Measurements from ENCODE around the gene RAX2.
A peak's percentile ranks its signal among the peaks of the same experiment; 100 is the strongest.
"Not testable (repeated sequence)": the region's sequence is repeated elsewhere in the genome, so short reads cannot be mapped to it uniquely, and the experiment has no call there.

The RAX2 gene

DNA sequence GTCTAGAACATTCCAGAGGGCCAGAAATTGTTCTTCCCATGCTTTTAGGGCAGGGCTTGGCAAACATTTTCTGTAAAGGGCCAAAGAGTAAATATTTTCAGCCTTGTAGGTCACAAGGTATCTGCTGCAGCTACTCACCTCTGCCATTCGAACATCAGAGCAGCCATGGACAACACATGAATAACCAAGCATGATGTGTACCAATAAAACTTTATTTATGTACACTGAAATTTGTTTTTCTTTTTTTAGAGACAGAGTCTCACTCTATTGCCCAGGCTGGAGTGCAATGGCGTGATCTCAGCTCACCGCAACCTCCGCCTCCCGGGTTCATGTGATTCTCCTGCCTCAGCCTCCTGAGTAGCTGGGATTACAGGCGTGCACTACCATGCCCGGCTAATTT is 14.3 kb downstream of the RAX2 start:
- not testable (repeated sequence) for DNase-seq

DNA sequence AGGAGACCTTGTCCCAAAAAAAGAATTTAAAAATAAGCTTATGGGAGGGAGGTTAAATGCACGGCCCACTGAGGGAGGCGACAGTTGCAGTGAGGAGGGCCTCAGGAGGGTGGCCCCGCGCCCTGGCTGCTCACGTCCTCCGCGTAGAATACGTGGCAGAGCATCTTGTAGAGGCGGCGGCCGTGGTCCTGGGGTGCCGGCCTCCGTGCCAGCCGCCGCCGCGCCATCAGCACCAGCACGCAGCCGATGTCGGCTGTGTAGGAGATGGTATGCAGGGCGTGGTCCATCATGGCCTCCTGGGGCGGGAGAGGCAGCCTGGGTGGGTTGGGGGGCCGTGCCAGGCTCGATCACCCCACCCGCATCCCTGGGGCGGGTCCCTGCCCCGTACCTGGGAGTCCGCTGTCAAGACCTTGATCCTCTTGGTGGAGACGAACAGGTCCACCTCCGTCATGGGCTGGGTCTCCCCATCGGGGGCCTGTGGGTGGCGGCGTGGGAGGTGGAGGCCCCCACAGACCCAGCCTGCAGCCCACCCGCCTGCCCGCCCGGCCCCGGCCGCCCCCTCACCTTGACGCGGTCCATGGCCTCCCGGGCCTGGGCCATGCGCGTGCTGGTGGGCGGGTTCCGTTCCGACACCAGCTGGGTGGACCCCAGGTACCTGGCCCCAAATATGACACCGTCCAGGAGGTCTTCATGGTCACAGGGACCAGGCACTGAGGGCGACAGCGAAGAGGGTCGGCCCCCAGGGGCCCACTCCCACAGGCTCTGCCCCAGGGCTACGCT is 18.2 kb downstream of the RAX2 start:
- no peak for DNase-seq

DNA sequence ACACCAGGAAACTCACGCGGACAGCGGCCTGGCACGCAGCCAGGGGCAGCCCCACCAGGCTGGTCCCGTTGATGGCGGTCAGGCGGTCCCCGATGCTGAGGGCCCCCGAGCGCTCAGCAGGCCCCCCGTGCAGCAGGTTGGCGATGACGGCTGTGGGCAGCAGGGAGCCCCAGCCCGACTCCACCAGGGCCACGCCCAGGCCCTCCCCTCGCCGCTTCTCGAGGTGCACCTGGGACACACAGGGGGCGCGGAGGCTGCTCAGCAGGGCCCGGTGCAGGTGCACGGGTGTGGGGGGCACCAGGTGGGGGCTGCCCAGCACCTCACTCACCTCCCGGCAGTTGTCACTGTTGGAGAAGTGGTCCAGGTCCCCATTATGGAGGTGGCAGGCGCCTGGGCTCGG is 19.5 kb downstream of the RAX2 start:
- no peak for DNase-seq

DNA sequence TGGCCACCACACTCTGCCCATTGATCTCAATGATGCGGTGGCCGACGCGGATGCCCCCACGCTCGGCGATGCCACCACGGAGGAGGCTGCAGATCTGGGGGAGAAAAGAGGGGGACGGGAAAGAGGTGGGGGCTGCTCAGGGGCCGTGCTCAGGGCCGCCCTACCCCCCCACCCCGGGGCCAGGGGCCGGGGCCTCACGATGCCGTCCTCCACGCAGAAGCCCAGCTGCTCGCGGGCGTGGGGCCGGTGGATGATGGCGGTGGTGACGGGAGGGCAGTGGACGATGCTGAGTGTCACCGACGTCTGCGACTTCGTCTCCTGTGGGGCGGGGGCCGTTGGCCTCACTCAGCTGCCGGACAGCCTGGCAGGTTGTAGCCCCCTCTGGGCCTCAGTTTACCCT is 20.8 kb downstream of the RAX2 start:
- no peak for DNase-seq

GRCh38 chr19:3750211-3750610 is 21.8 kb downstream of the RAX2 start:
- no peak for DNase-seq

DNA sequence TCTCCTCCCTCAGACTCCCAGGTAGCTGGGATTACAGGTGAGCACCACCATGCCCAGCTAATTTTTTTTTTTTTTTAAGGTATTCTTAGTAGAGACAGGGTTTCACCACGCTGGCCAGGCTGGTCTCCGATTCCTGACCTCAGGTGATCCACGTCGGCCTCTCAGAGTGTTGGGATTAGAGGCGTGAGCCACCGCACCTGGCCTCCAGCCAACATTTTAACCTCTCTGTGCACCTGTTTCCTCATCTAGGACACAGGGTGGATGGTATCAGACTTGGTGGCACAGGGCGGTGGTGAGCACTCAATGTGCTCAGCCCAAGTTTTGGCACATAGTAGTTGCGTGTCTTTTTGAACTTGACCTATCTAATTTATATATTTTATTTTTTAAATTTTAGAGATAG is 23.1 kb downstream of the RAX2 start:
- no peak for DNase-seq

DNA sequence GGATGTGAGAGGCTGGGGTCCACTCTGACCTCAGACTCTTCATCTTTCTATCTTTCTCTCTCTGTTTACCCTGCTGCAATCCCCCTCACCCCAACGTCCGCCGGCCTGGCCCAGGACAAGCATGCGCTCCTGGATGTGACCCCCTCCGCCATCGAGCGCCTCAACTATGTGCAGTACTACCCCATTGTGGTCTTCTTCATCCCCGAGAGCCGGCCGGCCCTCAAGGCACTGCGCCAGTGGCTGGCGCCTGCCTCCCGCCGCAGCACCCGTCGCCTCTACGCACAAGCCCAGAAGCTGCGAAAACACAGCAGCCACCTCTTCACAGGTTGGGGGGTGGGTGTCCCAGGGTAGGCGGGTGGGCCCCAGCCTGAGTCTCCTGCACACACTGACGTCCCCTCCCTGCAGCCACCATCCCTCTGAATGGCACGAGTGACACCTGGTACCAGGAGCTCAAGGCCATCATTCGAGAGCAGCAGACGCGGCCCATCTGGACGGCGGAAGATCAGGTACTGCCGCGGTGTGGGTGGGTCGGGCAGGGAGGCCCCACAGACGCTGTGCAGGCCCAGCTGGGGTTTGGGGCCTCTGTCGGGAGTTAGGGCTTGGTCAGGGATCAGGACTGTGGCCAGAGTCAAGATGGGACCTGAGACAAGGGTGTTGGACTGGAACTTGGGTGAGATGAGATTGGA is 25.5 kb downstream of the RAX2 start:
- DNase-seq, result no peak

DNA sequence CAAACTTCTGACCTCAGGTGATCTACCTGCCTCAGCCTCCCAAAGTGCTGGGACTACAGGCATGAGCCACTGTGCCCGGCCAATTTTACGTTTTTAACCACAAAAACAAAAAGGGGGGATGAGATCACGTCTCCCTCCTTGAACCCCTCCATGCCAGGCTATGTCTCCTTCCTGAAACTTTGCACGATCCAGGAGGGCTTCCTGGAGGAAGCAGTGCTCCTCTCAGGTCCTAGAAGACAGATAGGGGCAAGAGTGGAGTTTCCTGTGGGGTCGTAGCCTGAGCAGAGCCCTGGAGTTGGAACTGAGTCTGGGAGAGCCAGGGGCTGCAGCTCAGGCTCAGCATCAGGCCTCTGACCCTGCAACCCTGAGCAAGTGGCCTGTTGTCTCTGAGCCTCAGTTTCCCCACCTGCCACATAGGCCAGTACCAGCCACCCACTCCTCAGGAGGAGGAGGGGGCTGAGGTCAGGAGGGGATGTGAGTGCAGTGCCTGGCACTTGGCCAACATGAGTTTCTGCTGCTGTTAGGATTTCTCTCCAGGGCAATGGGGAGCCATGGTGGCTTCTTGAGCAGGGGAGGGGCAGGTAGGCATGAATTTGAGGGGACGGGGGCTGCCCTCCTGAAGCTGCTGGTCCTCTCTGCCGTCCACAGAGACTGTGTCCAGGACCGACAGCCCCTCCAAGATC is 26.5 kb downstream of the RAX2 start:
- DNase-seq, result no peak

DNA sequence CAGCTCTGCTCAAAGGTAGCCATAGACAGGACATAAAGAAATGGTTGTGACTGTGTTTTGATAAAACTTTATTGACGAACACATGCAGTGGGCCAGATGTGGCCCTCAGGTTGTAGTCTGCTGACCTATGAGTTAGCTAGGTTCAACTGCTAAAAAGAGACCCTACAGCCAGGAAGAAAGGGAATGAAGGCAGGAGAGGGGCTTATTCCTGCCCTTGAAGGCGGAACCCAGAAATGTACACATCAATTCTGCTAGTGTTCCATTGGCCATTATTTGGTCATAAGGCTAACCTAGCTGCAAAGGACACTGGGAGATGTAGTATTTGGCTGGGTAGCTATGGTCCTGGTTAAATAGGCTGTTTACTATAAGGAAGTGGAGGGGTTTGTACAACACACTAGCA is 28.5 kb downstream of the RAX2 start:
- no peak for DNase-seq

DNA sequence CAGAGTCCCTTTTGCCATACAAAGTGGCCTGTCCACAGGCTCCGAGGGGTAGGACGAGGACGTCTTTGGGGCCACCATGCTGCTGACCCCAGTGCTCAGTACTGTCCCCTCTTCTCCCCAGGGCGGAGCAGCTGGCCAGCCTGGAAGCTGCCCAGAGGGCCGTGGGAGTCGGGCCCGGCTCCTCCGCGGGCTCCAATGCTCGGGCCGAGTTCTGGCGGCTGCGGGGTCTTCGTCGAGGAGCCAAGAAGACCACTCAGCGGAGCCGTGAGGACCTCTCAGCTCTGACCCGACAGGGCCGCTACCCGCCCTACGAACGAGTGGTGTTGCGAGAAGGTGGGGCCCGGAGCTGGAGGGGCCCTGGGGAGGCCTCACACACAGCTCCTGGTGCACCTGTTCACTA is 31.6 kb downstream of the RAX2 start:
- no peak for DNase-seq

GRCh38 chr19:3738477-3739220 is 33.4 kb downstream of the RAX2 start:
- DNase-seq, result no peak

- DNase-seq, result no peak
These were observed 34.4 kb downstream of the RAX2 start for GRCh38 chr19:3737487-3738205.

- no peak for DNase-seq
These were observed 35.8 kb downstream of the RAX2 start for GRCh38 chr19:3736106-3736724.

- DNase-seq, result no peak
These were observed 37.8 kb downstream of the RAX2 start for GRCh38 chr19:3734310-3734600.

- no peak for DNase-seq
These were observed 38.3 kb downstream of the RAX2 start for GRCh38 chr19:3733549-3734309.

DNA sequence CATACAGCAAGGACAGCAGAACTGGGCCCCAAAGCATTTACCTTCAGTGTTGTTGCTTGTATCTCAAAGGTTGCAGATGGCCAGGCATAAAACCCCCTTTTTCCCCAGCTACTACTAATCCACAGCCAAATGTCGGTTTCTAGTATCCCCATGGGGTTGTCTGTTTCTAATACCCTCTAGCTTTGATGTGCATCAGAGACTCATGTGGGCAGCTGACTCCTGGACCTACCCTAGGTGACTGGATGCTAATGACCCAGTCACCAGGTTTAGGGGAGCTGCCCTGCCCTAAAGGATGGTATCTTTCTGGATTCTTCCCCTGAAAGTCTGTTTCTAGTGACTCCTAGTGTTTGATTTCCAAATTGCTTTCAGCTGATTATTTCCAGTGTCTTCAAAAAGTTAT is 39.9 kb downstream of the RAX2 start:
- DNase-seq, result no peak

GRCh38 chr19:3730457-3730958 is 41.5 kb downstream of the RAX2 start:
- no peak for DNase-seq

DNA sequence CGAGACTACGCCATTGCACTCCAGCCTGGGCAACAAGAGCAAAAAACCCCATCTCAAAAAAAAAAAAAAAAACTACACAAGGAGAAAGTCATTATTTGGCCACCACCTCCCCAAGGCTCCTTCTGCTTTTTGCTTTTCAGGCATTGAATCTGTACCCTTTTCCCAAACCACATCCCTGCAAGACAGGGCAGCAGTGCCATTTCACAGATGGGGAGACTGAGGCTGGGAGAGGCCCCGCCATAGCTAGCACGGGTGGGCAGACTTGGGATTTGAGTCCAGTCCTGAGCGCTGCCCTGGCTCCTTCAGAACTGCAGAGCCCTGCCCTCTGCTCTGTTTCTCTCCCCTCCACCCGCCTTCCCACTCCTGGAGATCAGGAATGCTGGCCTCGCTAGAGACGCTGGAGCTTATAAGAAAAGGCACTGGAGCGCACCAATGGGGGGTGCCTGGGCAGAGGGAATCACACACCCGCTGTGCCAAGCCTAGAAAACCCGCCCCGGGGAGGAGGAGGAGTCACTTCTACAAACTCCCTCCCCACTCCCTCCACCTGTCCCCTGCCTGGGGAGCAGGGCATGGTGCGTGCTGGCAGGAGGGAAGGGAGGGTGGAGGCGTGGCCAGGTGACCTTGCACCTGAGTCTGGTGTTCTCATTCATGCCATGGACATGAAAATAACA is 46.3 kb downstream of the RAX2 start:
- DNase-seq, result peak; percentile 92

DNA sequence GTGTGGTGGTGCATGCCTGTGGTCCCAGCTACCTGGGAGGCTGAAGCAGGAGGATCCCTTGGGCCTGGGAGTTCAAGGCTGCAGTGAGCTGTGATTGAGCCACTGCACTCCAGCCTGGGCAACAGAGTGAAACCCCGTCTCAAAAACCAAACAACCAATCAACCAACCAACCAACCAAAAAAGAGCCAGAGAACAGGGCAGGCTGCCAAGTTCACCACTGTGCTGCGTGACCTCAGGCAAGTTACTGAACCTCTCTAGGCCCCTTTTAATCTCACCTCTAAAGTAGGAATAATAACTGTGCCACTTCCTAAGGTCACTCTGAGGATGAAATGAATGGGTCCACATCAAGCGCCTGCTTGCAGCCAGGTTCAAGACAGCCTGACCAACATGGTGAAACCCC is 46.9 kb downstream of the RAX2 start:
- no peak for DNase-seq

DNA sequence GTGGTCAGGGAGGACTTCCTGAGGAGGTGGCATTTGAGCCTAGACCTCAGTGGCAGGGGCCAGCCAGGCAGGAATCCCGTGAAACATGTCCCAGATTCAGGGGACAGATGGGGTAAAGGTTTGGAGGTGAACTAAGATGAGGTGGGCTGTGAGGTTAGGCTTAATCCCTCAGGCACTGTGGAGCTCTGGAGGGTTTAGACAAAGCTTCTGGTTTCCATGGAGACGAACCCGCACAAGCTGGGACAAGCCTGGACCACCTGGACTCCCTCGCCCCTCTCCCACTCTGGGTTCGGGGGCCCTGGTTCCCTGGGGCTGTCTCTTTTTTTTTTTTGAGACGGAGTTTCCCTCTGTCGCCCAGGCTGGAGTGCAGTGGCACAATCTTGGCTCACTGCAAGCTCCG is 48.1 kb downstream of the RAX2 start:
- peak; percentile 97 for DNase-seq

GRCh38 chr19:3723110-3723488 is 48.9 kb downstream of the RAX2 start:
- no peak for DNase-seq

Data from NCI-H2171 (cell line).